Erythroblast (primary cell): ENCODE data around the gene HCRT.

Experiments
- GATA1 ChIP-seq: IDR thresholded peaks from 2 replicates; pipeline ENCODE4 v1.6.1; 2011; ENCODE audit warnings: low read depth, mild to moderate bottlenecking, control low read depth, low read length, moderate library complexity
- POLR2A ChIP-seq: IDR thresholded peaks from 2 replicates; pipeline ENCODE4 v1.6.1; 2011; ENCODE audit warnings: mild to moderate bottlenecking, low read length

DNA sequence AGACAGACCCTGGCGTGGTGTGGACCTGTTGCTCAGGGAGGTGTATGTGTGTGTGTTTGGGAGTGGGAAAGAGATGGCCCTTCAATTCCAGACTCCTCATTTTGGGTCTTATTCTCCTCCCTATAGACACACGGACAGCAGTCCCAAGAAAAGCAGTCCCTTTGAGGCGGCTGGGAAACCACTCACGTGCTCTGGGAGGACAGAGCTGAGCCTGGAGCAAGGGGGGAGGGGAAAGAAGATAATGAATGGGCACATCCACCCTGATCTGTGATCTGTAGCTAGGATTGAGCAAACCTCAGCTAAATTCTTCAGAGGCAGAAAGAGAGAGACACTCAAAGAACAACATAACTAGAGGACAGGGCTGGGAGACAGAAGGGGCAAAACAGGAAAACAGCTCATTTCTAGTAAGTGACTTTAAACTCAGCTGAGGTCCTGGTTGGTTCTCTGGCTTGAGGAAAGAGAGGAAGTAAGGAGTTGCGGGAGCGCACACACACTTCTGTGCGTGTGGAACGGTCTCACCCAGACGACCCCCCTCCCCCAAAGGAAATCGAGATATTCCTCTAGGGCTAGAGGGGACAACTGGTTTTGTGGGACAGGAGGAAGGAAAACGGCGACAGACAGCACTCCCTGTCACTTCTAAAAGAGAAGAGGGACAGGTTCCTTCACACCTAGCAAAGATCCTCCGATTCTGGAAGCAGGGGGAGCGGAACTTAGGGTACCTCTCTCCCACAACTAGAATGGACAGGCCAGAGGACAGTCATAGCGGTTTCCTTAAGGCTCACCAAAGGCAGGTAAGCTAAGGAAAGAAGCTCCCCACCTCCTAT, 31.1 kb downstream of the HCRT start:
- no peak for TF ChIP-seq POLR2A
- no peak for TF ChIP-seq GATA1
